H1 (cell line): ENCODE measurements around the gene KDM2A. TPM values are rescaled to one million over a fixed set of nuclear protein-coding genes. Genes with fewer than 3 reads are reported as not detected.

Experiments used
- SAP30 ChIP-seq: fragments of 300-600 bp; sonication (generic); IDR thresholded peaks from 2 replicates; pipeline ENCODE4 v1.7.1; 2012; ENCODE audit warnings: low read length, moderate library complexity, mild to moderate bottlenecking, inconsistent platforms; ENCODE audit not compliant: insufficient read depth, insufficient replicate concordance
- SIX5 ChIP-seq: IDR thresholded peaks from 2 replicates; pipeline ENCODE4 v1.6.1; 2011; ENCODE audit warnings: mild to moderate bottlenecking, low read depth, low read length
- TAF1 ChIP-seq: IDR thresholded peaks from 2 replicates; pipeline ENCODE4 v1.6.1; 2011; ENCODE audit warnings: mild to moderate bottlenecking, low read depth, low read length
- polyA plus RNA-seq, 7 experiments: library from polyadenylated mRNA; depleted of rRNA in 3 of 7; stranded (reverse) in 5 of 7; unstranded in 2 of 7; fragments of >200 nt in 5 of 7; fragments of 200-250 nt in 2 of 7; gene quantifications; 1 replicate in 5 of 7; 2 replicates in 1 of 7; 4 replicates in 1 of 7; pipeline versions ENCODE4 v1.2.1 to v1.2.3, GENCODE V29; 2011 to 2013; ENCODE audit warnings: missing spikeins in 2 of 7, mixed read lengths in 2 of 7
- total RNA-seq: library from RNA; stranded (reverse); fragmentation: NEBNext Ultra II Directional; extraction: Animal tissue kit (Norgen Biotek cat#: 25700); gene quantifications from 2 replicates; pipeline ENCODE4 v1.2.1, GENCODE V29; 2021

The KDM2A gene
- total and polyA plus RNA-seq, 2 of the 8 experiments (the other 6 are each of a cell fraction or from before 2014, with no cell fraction given): 55.4 to 66.2 TPM

GRCh38 chr11:67085617-67086016 is 33.4 kb upstream of the KDM2A start (continued):
- TF ChIP-seq SAP30 (no peak), TAF1 (no peak), SIX5 (no peak)
